GM18907 (cell line): ENCODE measurements around the gene KRTAP17-1.
"Not testable (repeated sequence)": the region's sequence is repeated elsewhere in the genome, so short reads cannot be mapped to it uniquely, and the experiment has no call there.

Experiments used
- ATAC-seq: cut with Tn5 transposase; IDR thresholded peaks from one replicate; pipeline ENCODE4 v1.9.1; 2021; ENCODE audit warnings: mild to moderate bottlenecking, moderate library complexity; ENCODE audit not compliant: unreplicated experiment

The KRTAP17-1 gene, protein sequence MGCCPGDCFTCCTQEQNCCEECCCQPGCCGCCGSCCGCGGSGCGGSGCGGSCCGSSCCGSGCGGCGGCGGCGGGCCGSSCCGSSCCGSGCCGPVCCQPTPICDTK

DNA sequence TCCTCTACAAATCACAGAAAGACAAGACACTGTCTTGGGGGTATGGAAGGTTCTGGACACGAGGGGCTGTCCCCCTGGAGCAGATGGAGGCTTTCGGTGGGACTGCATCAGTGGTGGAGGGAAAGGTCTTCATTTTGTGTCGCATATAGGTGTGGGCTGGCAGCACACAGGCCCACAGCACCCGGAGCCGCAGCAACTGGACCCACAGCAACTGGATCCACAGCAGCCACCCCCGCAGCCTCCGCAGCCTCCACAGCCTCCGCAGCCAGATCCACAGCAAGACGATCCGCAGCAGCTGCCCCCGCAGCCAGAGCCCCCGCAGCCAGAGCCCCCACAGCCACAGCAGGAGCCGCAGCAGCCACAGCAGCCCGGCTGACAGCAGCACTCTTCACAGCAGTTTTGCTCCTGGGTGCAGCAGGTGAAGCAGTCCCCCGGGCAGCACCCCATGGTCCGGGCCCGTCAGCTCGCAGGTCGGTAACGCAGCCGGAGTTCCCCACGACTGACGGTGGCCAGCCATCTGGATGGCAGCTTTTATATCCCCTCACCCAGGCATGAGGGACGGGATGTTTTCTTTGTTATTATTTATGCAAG, at the start of gene KRTAP17-1:
TSS of gene KRTAP17-1 (minus strand) at position 507 of the 591 bp plus-strand sequence. CDS start at position 447, 60 bp downstream.
- no peak for ATAC-seq

- ATAC-seq = no peak
Observed at GRCh38 chr17:41363881-41364280, 48.4 kb upstream of the KRTAP17-1 start.

GRCh38 chr17:41360296-41360995, 44.9 kb upstream of the KRTAP17-1 start:
- no peak for ATAC-seq

GRCh38 chr17:41354536-41354935, 39.0 kb upstream of the KRTAP17-1 start:
- no peak for ATAC-seq

GRCh38 chr17:41352597-41353366, 37.3 kb upstream of the KRTAP17-1 start:
- no peak for ATAC-seq

- no peak for ATAC-seq
Observed at GRCh38 chr17:41351177-41351576, 35.7 kb upstream of the KRTAP17-1 start.

GRCh38 chr17:41350381-41350878, 34.9 kb upstream of the KRTAP17-1 start, which contains the start of gene KRT33A:
KRT33A (minus strand) TSS chr17:41350828; CDS start chr17:41350767, 61 bp downstream.
- ATAC-seq = not testable (repeated sequence)

DNA sequence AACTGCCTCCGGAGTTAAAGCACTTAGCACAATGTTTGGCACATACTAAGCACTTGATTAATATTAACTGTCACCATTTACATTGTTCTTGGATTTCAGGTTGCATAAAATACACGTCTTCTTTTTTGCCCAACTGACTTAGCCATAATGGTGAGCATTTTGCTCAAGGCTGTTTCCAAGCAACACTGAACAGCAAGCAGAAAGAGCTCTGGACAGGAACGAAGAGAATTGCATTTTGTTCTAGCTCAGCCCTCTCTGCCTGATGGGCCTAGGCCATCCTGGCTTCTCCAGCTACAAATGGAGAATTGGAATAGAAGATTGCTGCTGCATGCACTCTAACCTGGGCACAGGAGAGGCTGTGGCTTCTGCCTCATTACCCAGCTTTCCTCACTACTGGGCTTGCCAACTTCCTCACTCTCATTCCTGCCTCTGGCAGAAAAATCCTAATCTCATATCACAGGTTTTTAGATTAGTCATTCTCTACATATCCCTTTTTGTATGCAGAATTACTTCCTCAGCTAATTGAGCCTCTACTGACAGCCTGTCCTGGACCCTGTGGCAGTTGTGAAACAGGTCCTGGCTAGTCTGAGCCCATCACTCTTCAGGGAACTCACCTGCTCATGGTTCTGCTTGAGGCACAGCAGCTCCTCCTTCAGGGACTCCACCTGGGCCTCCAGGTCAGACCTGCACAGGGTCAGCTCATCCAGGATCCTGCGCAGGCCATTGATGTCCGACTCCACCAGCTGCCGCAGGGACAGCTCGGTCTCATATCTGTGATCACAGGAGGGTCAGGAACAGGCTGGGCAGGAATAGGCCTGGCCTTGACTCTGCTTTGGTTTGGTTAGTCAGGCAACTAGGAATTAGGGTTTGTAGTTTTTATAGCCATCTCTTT, 32.6 kb upstream of the KRTAP17-1 start:
- ATAC-seq = no peak

DNA sequence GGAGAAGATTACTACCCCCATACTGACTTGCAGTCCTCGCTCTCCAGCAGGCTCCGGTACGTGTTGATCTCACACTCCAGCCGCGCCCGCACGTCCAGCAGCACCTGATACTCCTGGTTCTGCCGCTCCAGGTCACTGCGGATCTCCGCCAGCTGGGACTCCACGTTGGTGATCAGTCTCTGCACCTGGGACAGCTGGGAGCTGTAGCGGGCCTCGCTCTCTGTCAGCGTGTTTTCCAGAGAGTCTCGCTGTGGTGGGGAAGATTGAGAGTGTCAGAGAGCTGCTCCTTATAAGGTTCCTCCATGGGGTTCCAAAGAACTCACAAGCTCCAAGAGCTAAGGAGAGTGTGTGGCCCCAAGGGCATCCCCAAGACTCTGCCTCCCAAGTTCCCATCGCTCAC, 30.9 kb upstream of the KRTAP17-1 start:
- not testable (repeated sequence) for ATAC-seq

DNA sequence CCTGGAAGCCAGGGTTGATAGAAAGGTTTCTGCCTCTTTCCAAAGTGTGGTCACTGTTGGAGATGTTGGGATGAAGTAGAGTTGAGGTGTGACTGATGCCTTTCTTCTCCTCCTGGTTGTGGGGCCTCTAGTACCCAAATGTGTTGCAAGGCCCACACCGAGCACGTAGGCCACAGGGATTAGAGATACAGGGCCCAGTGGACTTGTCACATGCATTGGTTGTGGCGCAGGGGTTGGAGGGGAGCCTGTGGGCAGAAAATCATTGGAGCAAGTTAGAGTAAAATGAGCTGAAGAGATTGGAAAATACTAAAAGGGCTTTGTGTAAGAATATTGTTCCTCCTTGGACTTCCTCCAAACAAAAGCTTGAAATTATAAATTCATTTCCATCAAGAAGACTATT, 30.5 kb upstream of the KRTAP17-1 start:
- ATAC-seq = no peak

DNA sequence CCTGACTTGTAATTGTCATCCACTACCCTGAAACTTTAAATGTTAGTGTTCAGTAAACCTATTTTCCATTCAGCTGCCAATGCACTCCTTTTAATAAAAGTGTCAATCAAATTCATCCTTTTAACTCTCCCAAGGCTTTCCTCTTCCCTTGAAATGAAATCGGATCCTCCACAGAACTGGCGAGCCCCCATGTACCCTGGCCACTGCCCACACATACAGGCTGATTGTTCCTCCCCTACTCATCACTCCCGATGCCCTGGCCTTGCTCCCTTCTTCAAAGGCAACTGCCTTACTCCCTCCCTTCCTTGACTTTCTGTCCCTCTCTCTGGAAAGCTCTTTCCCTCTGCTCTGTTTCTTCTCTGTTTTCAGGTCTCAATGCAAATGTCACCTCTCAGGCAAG, 27.5 kb upstream of the KRTAP17-1 start:
- ATAC-seq = no peak

- ATAC-seq = peak; percentile 38
Observed at GRCh38 chr17:41340934-41341861, 25.7 kb upstream of the KRTAP17-1 start.

GRCh38 chr17:41340494-41340893, 25.0 kb upstream of the KRTAP17-1 start:
- peak; percentile 40 for ATAC-seq

- ATAC-seq = no peak
Observed at GRCh38 chr17:41339571-41340172, 24.2 kb upstream of the KRTAP17-1 start.

GRCh38 chr17:41338961-41339485, 23.5 kb upstream of the KRTAP17-1 start:
- peak; percentile 53 for ATAC-seq

DNA sequence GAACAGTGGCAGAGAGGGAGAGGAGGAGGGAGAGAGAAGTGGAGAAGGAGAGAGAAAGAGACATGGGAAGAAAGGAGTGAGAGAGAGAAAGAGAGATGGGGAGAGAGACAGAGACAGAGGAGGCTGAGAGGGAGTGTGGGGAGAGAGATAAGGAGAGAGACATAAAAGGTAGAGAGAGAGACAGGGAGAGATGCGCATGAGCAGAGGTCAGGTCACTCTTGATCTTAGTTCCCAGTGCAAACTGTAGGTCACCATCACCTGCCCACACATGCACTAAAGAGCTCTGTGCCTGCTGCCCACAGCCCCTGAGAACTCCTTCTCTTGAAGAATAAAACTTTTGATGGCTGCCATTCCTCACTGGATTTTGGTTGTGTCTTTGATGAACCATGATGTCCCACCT, 20.2 kb upstream of the KRTAP17-1 start:
- no peak for ATAC-seq

GRCh38 chr17:41334385-41335305, 19.1 kb upstream of the KRTAP17-1 start:
- no peak for ATAC-seq
